ENCODE results near the gene GREM1. TPM values are rescaled to one million over a fixed set of nuclear protein-coding genes. Genes with fewer than 3 reads are reported as not detected.

The GREM1 gene
- total RNA-seq, 2 experiments from 2014 or later = not detected

DNA sequence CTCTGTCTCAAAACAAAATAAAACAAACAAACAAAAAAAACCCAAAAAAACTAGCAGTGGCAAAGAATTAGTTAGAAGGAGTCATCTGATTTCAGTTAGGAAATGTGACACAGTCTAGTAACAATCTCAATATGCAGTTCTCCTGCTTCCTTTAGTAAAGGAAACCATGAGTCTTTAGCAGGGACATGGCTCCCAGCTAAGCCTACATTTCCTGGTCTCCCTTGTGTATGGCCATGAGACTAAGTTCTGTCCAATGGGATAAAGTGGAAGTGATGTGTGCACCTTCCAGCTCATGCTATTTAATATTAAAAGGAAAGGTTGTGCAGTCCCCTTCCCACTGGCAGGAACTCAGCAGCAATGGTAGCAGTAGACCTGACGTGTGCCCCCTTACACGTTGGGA is 74.6 kb downstream of the GREM1 start:
- Mint-ChIP-seq H3K4me3 (no peak overlapping the region), H3K36me3 (no peaks in the 10 kb centered on the region), H3K9me3 (ENCODE audit: low read depth) (no peaks in the 10 kb centered on the region), H3K4me1 (no peaks in the 10 kb centered on the region), H3K27me3 (peaks cover 11% of the 10 kb centered on the region), H3K27ac (no peak overlapping the region)
- ATAC-seq (no peak), DNase-seq (no peak)
- CTCF ChIA-PET = no interaction called here

Other genes starting within 250 kb of the GREM1 start
- gene GOLGA8N, start 124.5 kb upstream of the GREM1 start, total RNA-seq = 10 to 100 TPM; 15.6 to 22.9 TPM
- gene ARHGAP11A, start 102.5 kb upstream of the GREM1 start, total RNA-seq = 100 to 1,000 TPM; 139 to 141 TPM
- 1 to 10 TPM; 3.5 to 4.3 TPM for gene SCG5, start 76.3 kb upstream of the GREM1 start, total RNA-seq